Measurements from ENCODE around the gene MRPL19.

DNA sequence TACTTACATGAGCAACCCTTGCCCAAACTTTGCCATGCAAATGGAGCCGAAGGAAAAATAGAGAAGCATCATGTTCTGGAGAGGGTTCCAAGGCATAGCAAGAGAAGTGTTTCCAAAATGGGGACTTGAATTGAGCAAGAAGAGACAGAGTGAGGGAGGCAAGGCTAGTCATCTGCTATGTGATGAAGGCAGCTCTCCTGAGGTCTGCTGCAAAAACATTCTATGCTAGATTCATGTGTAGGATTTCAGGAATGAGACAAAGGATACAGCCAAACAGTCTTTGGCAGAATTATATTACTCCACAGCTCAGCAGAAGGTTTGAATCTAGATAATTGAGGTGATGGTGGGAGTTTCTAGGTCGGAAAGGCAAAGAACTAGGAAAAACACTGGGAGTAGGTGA is 24.1 kb upstream of the MRPL19 start:
- TF ChIP-seq CTCF (optimal IDR thresholded peaks at IDR 0.05 in 1 of 3, IDR thresholded peaks at IDR 0.05 in 1 of 3, conservative IDR thresholded peaks at IDR 0.05 in 1 of 3; ENCODE audit: extremely low read depth in 1 of 3, insufficient read depth in 2 of 3, low read length in 3 of 3) (no peak), EZH2 (IDR thresholded peaks at IDR 0.05; ENCODE audit: low read length) (no peak)
